Loucy (cell line): Measurements from ENCODE around the gene TC2N.

Source experiments
- EZH2phosphoT487 ChIP-seq: fragments of 200-600 bp; IDR thresholded peaks from 2 replicates; pipeline ENCODE4 v1.6.1; 2018; ENCODE audit warnings: antibody characterized with exemption, mild to moderate bottlenecking, moderate library complexity, borderline replicate concordance
- TF ChIP-seq, protein P1 (sequence below): fragments of 200-600 bp; sonication (generic); conservative IDR thresholded peaks from 2 replicates; pipeline ENCODE4 v1.5.1; 2014; ENCODE audit warnings: mild to moderate bottlenecking, antibody characterized with exemption, low read length

- TF ChIP-seq, protein P1, sequence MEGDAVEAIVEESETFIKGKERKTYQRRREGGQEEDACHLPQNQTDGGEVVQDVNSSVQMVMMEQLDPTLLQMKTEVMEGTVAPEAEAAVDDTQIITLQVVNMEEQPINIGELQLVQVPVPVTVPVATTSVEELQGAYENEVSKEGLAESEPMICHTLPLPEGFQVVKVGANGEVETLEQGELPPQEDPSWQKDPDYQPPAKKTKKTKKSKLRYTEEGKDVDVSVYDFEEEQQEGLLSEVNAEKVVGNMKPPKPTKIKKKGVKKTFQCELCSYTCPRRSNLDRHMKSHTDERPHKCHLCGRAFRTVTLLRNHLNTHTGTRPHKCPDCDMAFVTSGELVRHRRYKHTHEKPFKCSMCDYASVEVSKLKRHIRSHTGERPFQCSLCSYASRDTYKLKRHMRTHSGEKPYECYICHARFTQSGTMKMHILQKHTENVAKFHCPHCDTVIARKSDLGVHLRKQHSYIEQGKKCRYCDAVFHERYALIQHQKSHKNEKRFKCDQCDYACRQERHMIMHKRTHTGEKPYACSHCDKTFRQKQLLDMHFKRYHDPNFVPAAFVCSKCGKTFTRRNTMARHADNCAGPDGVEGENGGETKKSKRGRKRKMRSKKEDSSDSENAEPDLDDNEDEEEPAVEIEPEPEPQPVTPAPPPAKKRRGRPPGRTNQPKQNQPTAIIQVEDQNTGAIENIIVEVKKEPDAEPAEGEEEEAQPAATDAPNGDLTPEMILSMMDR, result no peak
- no peak for TF ChIP-seq EZH2phosphoT487
Observed at GRCh38 chr14:91873471-91874415, 6.4 kb upstream of the TC2N start.
